IPS-NIHi7 (cell line): ENCODE measurements around the gene FATE1.
"Not testable (repeated sequence)": the region's sequence is repeated elsewhere in the genome, so short reads cannot be mapped to it uniquely, and the experiment has no call there.

Experiments used
- DNase-seq: peaks from one replicate; pipeline ENCODE4 v3.0.0; 2012; ENCODE audit warnings: mixed read lengths; ENCODE audit errors: extremely low spot score

The FATE1 gene, protein sequence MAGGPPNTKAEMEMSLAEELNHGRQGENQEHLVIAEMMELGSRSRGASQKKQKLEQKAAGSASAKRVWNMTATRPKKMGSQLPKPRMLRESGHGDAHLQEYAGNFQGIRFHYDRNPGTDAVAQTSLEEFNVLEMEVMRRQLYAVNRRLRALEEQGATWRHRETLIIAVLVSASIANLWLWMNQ

DNA sequence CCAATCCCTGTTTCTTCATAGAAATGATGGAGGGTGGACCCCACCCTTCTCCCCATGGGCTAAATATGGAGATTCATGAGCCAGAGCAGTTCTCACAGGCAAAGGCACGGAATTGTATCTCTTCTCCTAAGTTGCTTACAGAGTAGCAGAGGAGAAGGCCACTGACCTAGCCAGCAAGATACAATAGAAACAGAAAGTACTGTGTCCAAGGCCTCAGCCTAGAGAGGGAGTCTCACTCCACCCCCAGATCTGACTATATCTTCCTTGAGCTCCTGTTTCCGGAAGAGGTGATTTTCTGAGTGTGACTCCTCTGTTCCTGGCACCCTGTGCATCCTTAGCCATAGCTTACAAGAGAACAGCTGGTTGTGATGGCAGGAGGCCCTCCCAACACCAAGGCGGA, at the start of gene FATE1:
FATE1 (plus strand) TSS at position 284 of the 400 bp plus-strand sequence; CDS start at position 369, 85 bp downstream.
- no peak for DNase-seq

DNA sequence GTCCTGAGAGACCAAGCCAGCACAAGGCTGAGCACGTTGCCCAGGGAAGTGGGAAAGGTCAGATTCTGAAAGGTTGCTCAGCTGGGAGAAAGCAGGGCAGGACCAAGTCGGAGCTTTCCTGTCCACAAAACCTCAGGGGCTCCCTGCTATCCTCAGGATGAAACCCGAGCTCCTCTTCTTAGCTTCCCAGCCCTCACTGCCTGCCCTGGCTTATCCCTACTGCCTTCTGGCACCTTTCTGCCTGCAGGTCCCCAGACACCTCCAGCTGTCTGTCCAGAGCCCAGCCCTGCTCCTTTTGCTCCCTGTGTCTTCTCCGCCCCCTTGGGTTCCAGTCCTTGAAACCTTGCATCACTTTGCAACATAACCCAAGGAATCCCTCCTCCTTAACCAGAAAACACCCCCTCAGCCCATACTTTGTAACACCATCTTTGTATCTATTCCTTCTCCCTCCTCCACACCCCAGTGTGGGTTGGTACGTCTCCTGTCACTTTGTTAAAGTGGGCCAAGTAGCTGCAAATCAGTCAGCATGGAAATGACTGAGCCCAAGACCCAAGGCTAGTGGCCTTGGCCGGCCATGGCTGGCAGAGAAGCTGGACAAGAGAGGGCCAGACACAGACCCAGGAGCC, 40.6 kb upstream of the FATE1 start:
- DNase-seq: peak; percentile 20

DNA sequence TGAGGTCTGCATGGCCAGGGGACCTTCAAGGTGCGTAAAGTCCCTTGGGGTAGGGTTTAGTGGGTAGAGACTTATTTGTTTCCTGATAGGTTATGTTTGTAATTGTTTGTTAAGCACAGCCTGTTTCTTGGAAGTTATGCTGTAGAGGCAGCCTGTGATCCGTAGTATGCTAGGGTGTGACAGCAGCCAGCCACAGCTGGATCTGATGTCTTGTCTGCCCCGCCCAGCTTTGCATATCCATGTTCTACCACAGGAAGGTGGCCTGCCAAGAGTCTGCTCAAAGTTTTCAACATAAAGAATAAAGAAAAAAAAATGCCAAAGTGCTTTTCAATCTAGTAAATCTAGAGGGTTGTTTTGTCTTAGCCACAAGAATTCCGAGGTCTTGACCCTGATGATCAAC, 39.6 kb upstream of the FATE1 start:
- DNase-seq: no peak

GRCh38 chrX:151679798-151680402, 35.9 kb upstream of the FATE1 start:
- DNase-seq: no peak

DNA sequence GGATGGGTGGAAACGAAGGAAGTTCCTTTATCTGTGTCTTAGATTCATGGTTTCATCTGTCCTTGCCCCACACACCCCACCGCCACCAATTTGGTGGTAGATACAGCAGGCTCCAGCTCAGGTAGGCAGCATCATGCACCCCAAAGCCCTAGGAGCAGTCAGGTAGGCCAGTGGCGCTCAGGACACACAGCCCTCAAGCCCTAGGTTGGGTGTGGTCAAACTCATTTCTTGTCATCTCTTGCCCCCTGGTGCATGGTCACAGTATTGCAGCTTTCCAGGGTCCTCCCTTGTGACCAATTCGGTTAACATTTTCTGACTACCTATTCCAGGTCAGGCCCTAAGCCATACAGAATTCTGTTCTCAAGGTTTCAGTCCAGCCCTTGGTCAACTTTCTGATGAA, 35.0 kb upstream of the FATE1 start:
- peak; percentile 69 for DNase-seq

- no peak for DNase-seq
Measured at GRCh38 chrX:151687635-151688034, 28.2 kb upstream of the FATE1 start.

DNA sequence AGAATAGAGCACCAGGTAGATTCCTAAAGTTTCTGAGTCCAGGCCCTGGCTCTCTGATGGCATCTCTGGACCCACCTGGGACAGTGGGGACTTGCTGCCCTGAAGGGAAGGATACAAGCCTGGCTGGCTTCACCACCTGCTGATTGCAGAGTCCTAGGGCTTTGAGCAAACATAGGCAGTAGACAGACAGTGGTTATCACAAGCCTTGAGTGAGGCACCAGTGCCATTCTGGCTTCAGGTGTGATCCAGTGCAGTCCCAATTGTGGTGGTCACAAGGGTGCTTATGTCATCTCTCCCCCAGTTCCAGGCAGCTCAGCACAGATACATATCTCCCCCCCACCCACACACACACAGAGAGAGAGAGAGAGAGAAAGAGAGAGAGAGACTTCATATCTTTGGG, 27.1 kb upstream of the FATE1 start:
- no peak for DNase-seq

DNA sequence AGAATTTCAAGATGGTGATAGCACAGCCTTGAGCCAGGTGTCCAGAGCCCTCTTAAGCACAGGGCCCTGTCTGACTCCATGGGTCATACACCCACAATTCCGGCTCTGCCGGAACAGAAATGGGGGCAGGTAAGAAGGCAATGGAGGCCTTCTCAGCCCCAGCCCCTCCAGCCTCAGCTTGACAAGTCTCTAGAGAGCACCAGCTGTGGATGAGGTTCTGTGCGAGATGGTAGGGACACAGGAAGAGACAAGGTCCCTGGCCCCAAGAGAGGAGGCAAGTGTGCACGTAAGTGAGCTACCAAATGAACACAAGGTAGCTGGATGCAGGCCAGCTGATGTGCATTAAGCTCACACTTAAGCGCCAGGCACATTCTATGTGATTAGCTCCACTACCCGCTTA, 23.0 kb upstream of the FATE1 start:
- no peak for DNase-seq

DNA sequence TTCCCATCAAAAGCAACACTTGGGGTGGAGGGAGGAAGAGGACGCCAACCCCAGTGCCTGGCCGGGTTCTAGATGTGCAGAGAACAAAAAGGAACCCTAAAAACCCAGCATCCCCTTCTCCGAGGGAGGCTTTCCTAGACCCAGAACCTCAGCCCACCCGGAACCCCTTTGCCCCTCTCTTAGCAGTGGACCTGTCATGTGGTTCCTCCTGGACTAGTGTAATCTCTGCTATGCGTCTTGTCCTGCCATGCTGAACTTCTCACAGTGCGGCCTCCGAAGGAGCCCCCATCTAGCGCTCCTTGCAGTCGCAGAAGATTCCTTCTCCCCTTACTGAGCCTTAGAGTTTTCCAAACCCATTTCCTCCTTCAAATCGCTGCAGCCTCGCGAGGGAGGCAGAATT, 21.7 kb upstream of the FATE1 start:
- no peak for DNase-seq

DNA sequence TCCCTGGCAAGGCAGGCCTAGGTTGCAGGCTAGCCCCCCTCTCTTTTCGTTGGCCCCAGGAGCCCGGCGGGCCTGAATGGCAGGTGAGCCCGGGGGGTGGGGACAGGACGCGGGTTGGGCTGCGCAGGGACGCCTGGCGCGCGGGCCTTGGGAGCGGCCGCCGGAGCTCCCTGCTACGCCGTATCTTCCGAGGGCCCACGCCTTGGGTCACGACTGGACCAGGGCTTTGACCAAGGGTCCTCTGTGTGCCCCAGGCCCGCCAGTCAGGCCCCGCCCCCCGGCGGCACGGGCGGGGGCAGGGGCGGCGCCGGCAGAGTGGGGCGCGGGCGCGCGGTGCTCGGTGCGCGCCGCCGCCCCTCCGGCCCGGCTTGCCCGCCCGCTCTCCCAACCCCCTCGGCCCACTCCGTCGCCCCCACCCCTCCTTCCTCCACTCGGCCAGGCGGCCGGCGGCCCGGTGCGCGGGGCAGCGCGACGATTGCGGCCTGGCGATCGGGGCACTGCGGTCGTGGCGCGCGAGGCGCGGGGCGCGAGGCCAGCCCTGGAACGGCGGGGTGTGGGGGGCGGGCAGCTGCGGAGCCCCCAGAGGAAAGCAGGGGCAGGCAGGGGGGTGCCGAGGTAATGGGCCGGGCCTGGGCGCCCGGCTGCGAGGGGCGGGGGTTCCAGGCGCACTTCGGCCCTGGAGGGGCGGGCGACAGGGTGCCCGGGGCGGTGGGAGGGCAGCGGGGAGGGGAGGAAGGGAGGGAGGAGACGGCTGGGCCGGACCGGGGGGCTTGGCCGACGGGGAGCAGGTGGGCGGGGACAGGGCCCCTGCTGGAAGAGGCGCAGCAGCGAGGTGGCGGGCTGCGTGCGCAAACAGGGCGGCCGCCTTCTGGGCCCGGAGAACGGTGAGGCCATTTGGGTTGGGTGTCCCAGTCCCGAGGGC, 20.9 kb upstream of the FATE1 start, which contains the start of gene PRRG3:
PRRG3 (plus strand) TSS at position 798 of the 922 bp plus-strand sequence. CDS start 3,357 bp downstream, outside the sequence.
- peak; percentile 55 for DNase-seq

DNA sequence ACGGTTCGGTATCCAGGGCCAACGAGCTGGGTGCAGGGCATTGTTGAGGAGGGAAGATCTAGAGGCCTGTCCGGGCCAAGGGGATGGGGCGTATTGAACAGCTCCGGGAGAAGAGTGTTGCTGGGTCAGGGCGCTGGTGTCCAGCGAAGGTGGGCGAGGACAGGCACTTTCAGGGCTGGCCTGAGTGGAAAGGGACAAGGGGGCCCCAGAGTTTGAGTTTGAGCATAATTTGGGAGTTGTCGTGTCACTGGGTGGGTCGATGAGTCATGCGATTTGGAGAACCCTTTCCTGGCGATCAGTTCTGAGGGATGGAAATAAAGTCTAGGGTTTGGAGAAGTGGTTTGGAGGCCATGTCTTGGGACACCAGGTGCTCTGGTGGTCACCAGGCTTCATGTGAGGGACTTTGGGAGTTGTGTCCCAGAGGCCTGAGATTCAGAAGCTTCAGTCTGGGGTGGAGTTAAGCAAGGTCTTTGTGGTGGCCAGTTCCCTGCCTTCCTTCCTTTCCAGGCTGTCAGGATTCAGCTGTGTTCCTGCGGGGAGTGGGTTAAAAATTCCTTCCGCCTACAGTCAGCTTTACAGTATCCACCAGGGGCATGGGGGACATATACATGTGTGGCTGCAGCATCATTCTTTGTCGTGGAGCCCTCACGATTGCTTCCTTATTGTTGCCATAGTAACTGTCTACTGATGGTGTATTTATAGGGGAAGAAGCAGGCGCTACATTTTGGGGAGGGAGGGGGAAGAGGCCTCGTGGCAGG, 20.1 kb upstream of the FATE1 start:
- no peak for DNase-seq

GRCh38 chrX:151697082-151697481, 18.8 kb upstream of the FATE1 start:
- not testable (repeated sequence) for DNase-seq

GRCh38 chrX:151697522-151697921, 18.3 kb upstream of the FATE1 start:
- no peak for DNase-seq

- DNase-seq: no peak
Measured at GRCh38 chrX:151698485-151698884, 17.4 kb upstream of the FATE1 start.

DNA sequence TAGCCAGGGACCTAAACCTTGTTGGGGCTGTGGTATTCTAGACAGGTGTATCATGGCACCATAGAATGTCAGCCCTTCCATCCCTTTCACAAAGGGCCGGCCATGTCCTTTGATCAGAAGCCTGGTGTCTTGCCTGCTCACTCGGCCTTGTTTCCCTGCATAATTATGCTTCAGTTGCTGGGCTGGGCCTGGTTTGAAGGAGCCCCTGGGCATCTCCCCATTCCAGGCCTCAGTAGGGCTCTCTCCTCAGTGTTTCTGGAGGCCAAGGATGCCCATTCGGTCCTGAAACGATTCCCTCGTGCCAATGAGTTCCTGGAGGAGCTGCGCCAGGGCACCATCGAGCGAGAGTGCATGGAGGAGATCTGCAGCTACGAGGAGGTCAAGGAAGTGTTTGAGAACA, 16.1 kb upstream of the FATE1 start:
- DNase-seq: no peak

DNA sequence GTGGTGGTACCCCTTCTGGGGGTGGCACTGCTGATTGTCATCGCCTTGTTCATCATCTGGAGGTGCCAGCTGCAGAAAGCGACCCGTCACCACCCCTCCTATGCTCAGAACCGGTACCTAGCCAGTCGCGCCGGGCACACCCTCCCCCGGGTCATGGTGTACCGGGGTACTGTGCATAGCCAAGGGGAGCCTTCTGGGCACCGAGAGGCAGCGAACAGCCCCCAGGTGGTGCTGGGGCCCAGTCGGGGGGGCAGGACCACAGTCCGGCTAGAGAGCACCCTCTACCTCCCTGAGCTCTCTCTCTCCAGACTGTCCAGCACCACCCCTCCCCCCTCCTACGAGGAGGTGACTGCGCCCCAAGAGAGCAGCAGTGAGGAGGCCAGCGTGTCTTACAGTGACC, 15.3 kb upstream of the FATE1 start:
- DNase-seq: no peak

GRCh38 chrX:151701071-151701470, 14.8 kb upstream of the FATE1 start:
- no peak for DNase-seq

DNA sequence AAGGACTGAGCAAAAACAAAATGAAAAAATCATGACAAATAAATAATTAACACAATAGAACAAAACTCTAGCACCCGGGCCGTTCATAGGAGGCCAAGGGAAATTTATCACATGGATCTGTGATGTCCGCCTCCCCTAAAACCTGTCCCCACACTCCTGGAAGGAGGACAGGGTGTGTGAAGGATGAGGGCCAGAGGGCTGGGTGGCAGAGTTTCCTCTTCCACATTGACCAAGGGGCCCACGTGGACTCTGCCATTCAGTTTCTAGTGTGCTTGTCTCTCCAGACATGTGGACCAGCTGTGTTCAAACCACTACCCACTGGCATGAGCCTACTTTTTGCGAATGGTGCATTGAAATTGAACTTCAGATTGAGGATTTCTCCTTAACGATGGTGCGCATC, 14.3 kb upstream of the FATE1 start:
- DNase-seq: no peak

DNA sequence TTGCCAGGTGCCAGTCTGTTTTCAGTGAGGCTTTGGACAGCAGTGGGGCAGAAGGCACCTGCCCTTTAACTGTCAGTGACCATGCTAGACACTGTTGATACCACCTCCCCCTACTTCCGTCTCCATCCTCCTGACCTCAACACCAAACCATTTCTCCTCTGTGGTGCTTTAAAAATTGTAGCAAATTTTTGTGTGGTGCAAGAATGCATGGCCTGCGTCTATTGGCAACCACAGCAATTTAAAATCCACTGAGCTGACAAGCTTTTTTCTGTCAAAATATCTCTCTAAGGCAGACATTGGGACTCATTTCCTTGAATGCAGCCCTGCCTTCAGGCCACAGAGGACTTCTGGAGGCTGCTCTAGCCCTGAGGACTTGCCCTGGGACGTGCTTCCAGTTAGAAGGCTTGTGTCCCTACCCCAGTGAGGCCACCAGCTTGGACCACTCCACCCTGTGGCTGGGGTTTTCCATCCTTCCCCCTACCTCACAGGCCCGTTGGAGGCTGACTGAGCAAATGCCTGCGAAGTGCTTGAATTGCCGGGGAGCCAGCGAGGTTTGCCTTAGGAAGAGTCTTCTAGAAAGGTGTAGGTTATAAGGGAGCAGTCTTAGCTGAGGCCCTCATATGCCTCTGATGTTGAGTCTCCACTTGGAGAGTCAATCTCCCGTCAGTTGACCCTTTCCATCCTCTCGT, 13.7 kb upstream of the FATE1 start:
- DNase-seq: no peak

GRCh38 chrX:151702741-151703340, 13.0 kb upstream of the FATE1 start:
- no peak for DNase-seq
